GM18511 (cell line): ENCODE data around the gene STOM.

Experiments
- ATAC-seq: cut with Tn5 transposase; IDR thresholded peaks from one replicate; pipeline ENCODE4 v1.9.1; 2021; ENCODE audit warnings: mild to moderate bottlenecking, moderate library complexity; ENCODE audit not compliant: unreplicated experiment

Gene STOM

GRCh38 chr9:121323449-121324151 lies 46.5 kb downstream of the STOM start:
- ATAC-seq, result no peak

- ATAC-seq, result no peak
Measured at GRCh38 chr9:121322737-121323448, 47.2 kb downstream of the STOM start.

GRCh38 chr9:121322037-121322736 lies 47.9 kb downstream of the STOM start:
- ATAC-seq, result no peak

GRCh38 chr9:121321016-121321503 lies 49.0 kb downstream of the STOM start:
- no peak for ATAC-seq

- no peak for ATAC-seq
Measured at GRCh38 chr9:121319383-121319780, 50.7 kb downstream of the STOM start.

GRCh38 chr9:121318631-121319382 lies 51.2 kb downstream of the STOM start:
- ATAC-seq, result no peak

GRCh38 chr9:121317737-121318630 lies 52.1 kb downstream of the STOM start:
- no peak for ATAC-seq

- no peak for ATAC-seq
Measured at GRCh38 chr9:121316852-121317373, 53.1 kb downstream of the STOM start.

GRCh38 chr9:121316378-121316777 lies 53.7 kb downstream of the STOM start:
- ATAC-seq, result no peak

- no peak for ATAC-seq
Measured at GRCh38 chr9:121313458-121314152, 56.4 kb downstream of the STOM start.

- no peak for ATAC-seq
Measured at GRCh38 chr9:121312169-121312568, 57.9 kb downstream of the STOM start.

GRCh38 chr9:121310571-121310970 lies 59.5 kb downstream of the STOM start:
- no peak for ATAC-seq

GRCh38 chr9:121309833-121310425 lies 60.1 kb downstream of the STOM start:
- ATAC-seq, result no peak

- ATAC-seq, result no peak
Measured at GRCh38 chr9:121309171-121309570, 60.9 kb downstream of the STOM start.

- no peak for ATAC-seq
Measured at GRCh38 chr9:121308765-121309164, 61.3 kb downstream of the STOM start.

- ATAC-seq, result no peak
Measured at GRCh38 chr9:121307976-121308375, 62.1 kb downstream of the STOM start.

GRCh38 chr9:121305269-121305994 lies 64.6 kb downstream of the STOM start:
- no peak for ATAC-seq

- ATAC-seq, result no peak
Measured at GRCh38 chr9:121304707-121305106, 65.3 kb downstream of the STOM start.
